IMR-90 (cell line): ENCODE results near the gene TUB. TPM values are rescaled to one million over a fixed set of nuclear protein-coding genes. Genes with fewer than 3 reads are reported as not detected.

Source experiments
- ATAC-seq: fragments of 200-7000 bp; cut with Tn5 transposase; 2 replicates; pipeline ENCODE4 v1.9.1; 2020; ENCODE audit warnings: low read depth, mild to moderate bottlenecking, moderate library complexity
- BruUV-seq: library from RNA; stranded (reverse); fragments of 400-500 nt; replicated peaks from 2 replicates; lab custom pipeline; 2021; lab: Mats Ljungman, UMichigan
- CTCF ChIA-PET: fragments of 300-600 bp; formaldehyde crosslinking; extraction: SDS; loops from one replicate; lab custom pipeline; 2021; ENCODE audit warnings: antibody characterized with exemption; lab: Yijun Ruan, JAX
- POLR2A ChIA-PET: fragments of 300-600 bp; sonication (Branson Sonifier 250); formaldehyde crosslinking; loops from one replicate; lab custom pipeline; 2022; ENCODE audit warnings: antibody characterized with exemption; ENCODE audit not compliant: unreplicated experiment; lab: Charles Lee
- DNase-seq: peaks from one replicate; pipeline ENCODE4 v3.0.0; 2013
- H2AFZ ChIP-seq: replicated peaks from 2 replicates; pipeline ENCODE3; 2013; ENCODE audit warnings: low read length, mild to moderate bottlenecking; ENCODE audit not compliant: poor library complexity
- H2AK5ac ChIP-seq: 2 replicates; pipeline ENCODE4 v1.6.1; 2013; ENCODE audit warnings: low read depth, low read length, inconsistent platforms
- H2AK9ac ChIP-seq: replicated peaks from 2 replicates; pipeline ENCODE3; 2013; ENCODE audit warnings: mild to moderate bottlenecking, low read depth, low read length, moderate library complexity; ENCODE audit not compliant: poor library complexity
- H2BK120ac ChIP-seq: 2 replicates; pipeline ENCODE4 v1.6.1; 2013; ENCODE audit warnings: low read depth, low read length, inconsistent platforms
- H2BK15ac ChIP-seq: 3 replicates; pipeline ENCODE4 v1.6.1; 2013; ENCODE audit warnings: low read depth, low read length, inconsistent platforms
- H2BK20ac ChIP-seq: 2 replicates; pipeline ENCODE4 v1.6.1; 2013; ENCODE audit warnings: low read depth, mild to moderate bottlenecking, inconsistent platforms, low read length, moderate library complexity
- H2BK5ac ChIP-seq: 2 replicates; pipeline ENCODE4 v1.6.1; 2013; ENCODE audit warnings: mild to moderate bottlenecking, low read depth, low read length, inconsistent platforms; ENCODE audit not compliant: poor library complexity, severe bottlenecking
- H3K14ac ChIP-seq: replicated peaks from 2 replicates; pipeline ENCODE4 v1.6.1; 2013; ENCODE audit warnings: low read depth, low read length, inconsistent platforms
- H3K18ac ChIP-seq: 2 replicates; pipeline ENCODE4 v1.6.1; 2013; ENCODE audit warnings: low read depth, low read length, control low read depth
- H3K23ac ChIP-seq: 2 replicates; pipeline ENCODE4 v1.6.1; 2013; ENCODE audit warnings: low read depth, low read length, inconsistent platforms
- H3K27ac ChIP-seq: 2 replicates; pipeline ENCODE4 v1.5.1; 2013; ENCODE audit warnings: mild to moderate bottlenecking, control low read depth, low read length; ENCODE audit not compliant: insufficient read depth
- H3K27me3 ChIP-seq: 2 replicates; pipeline ENCODE4 v1.6.1; 2013; ENCODE audit warnings: low read length; ENCODE audit not compliant: control insufficient read depth, insufficient read depth
- H3K36me3 ChIP-seq: 2 replicates; pipeline ENCODE4 v1.6.1; 2013; ENCODE audit warnings: low read length, mixed read lengths; ENCODE audit not compliant: control insufficient read depth, insufficient read depth
- H3K4ac ChIP-seq: 2 replicates; pipeline ENCODE4 v1.6.1; 2013; ENCODE audit warnings: low read depth, low read length, inconsistent platforms
- H3K4me1 ChIP-seq: 2 replicates; pipeline ENCODE4 v1.6.1; 2013; ENCODE audit warnings: low read length, mixed read lengths; ENCODE audit not compliant: control insufficient read depth, insufficient read depth
- H3K4me2 ChIP-seq: 2 replicates; pipeline ENCODE4 v1.6.1; 2013; ENCODE audit warnings: low read depth, mild to moderate bottlenecking, control low read depth, low read length, moderate library complexity
- H3K4me3 ChIP-seq: 2 replicates; pipeline ENCODE4 v1.5.1; 2013; ENCODE audit warnings: low read depth, mild to moderate bottlenecking, control low read depth, low read length, moderate library complexity; ENCODE audit not compliant: insufficient read depth
- H3K56ac ChIP-seq: 2 replicates; pipeline ENCODE4 v1.6.1; 2013; ENCODE audit warnings: low read length, inconsistent platforms; ENCODE audit not compliant: insufficient read depth; ENCODE audit errors: extremely low read depth
- H3K79me1 ChIP-seq, 2 experiments: 2 replicates each; pipeline ENCODE4 v1.6.1; 2013; ENCODE audit warnings: low read length in 2 of 2, inconsistent platforms in 1 of 2, low read depth in 1 of 2
- H3K9ac ChIP-seq: 2 replicates; pipeline ENCODE4 v1.6.1; 2013; ENCODE audit warnings: low read depth, low read length, control low read depth
- H3K9me1 ChIP-seq: 2 replicates; pipeline ENCODE4 v1.6.1; 2013; ENCODE audit warnings: low read length, inconsistent platforms; ENCODE audit not compliant: insufficient read depth
- H3K9me3 ChIP-seq: 2 replicates; pipeline ENCODE4 v1.6.1; 2013; ENCODE audit warnings: low read length; ENCODE audit not compliant: control insufficient read depth, insufficient read depth
- H4K20me1 ChIP-seq: 2 replicates; pipeline ENCODE4 v1.6.1; 2013; ENCODE audit warnings: low read length, inconsistent platforms; ENCODE audit not compliant: insufficient read depth
- H4K5ac ChIP-seq: 2 replicates; pipeline ENCODE4 v1.6.1; 2013; ENCODE audit warnings: mild to moderate bottlenecking, low read depth, low read length, control low read depth
- H4K8ac ChIP-seq, 2 experiments: 2 replicates each; pipeline ENCODE4 v1.6.1; 2013; ENCODE audit warnings: low read depth in 2 of 2, low read length in 2 of 2, control low read depth in 1 of 2, inconsistent platforms in 1 of 2
- H4K91ac ChIP-seq: 2 replicates; pipeline ENCODE4 v1.6.1; 2013; ENCODE audit warnings: low read depth, low read length, inconsistent platforms; ENCODE audit not compliant: insufficient read depth
- CHD1 ChIP-seq: IDR thresholded peaks from 2 replicates; pipeline ENCODE4 v1.6.1; 2012; ENCODE audit warnings: low read depth, low read length, improper control_type of control experiment
- FOS ChIP-seq: fragments of 150-350 bp; IDR thresholded peaks from 2 replicates; pipeline ENCODE4 v1.6.1; 2016; ENCODE audit warnings: low read depth, low read length
- MAZ ChIP-seq: IDR thresholded peaks from 2 replicates; pipeline ENCODE4 v1.6.1; 2012; ENCODE audit warnings: low read depth, mild to moderate bottlenecking, low read length, improper control_type of control experiment, moderate library complexity, borderline replicate concordance
- RAD21 ChIP-seq: IDR thresholded peaks from 2 replicates; pipeline ENCODE4 v1.6.1; 2012; ENCODE audit warnings: low read length, improper control_type of control experiment
- SMC3 ChIP-seq: fragments of 150-350 bp; IDR thresholded peaks from 2 replicates; pipeline ENCODE4 v1.6.1; 2016; ENCODE audit warnings: low read depth, mild to moderate bottlenecking, antibody characterized with exemption, low read length, moderate library complexity
- WGBS, 2 experiments: methylation state at CpG; one replicate each; pipeline versions ENCODE4 v1.1.5 to v1.1.7; 2013; ENCODE audit warnings: missing lambda C conversion rate in 2 of 2; ENCODE audit not compliant: insufficient read length in 1 of 2; ENCODE audit errors: extremely low coverage in 2 of 2; 5-methylcytosine and 5-hydroxymethylcytosine counted together
- dilution Hi-C: fragments of 300-500 bp; cut with HindIII; formaldehyde crosslinking; loops from one replicate; pipeline ENCODE4 v1.14.3; 2018; ENCODE audit warnings: low sequenced_read_pairs; ENCODE audit not compliant: unreplicated experiment
- in situ Hi-C: fragments of 300-500 bp; cut with MboI; formaldehyde crosslinking; loops from 3 replicates; pipeline ENCODE4 v1.14.3; 2019; ENCODE audit warnings: low sequenced_read_pairs, inconsistent platforms, mixed read lengths
- intact Hi-C: fragments of 100-400 bp; cut with micrococcal nuclease; formaldehyde crosslinking; loops from 2 replicates; pipeline ENCODE4 v1.10.0; 2022
- polyA plus RNA-seq, 3 experiments: library from polyadenylated mRNA; depleted of rRNA; stranded (reverse); fragments of >200 nt; gene quantifications; 2 replicates each; pipeline ENCODE4 v1.2.3, GENCODE V29; 2012; ENCODE audit warnings: low replicate concordance in 1 of 3
- total RNA-seq: library from RNA; depleted of rRNA; stranded (reverse); fragments of >200 nt; gene quantifications from 2 replicates; pipeline ENCODE4 v1.2.3, GENCODE V29; 2012; rRNA removed

TUB gene
- total and polyA plus RNA-seq, 2 of the 4 experiments (the other 2 are of a cell fraction) = 11.8 to 12.9 TPM

DNA sequence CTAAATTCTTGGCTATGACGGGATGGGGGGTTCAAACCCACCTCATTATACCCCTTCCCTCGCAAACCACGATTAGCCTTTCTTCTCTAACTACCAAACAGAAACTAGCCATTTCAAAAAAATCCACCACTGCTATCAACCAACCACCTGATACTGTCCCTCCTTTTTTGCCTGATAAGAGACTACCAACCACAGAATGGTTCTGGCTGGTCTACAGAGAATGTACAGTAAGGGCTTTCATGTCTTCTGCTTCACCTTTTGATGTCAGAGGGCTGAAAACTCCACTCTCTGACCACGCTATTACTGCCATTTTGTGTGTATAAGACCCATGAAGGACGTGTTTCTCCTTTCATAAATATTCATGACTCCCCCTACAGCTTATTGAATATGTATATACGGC, 68.7 kb downstream of the TUB start:
- H3K9ac ChIP-seq = no peak overlapping the region
- H2AFZ ChIP-seq = no peak overlapping the region
- H3K27me3 ChIP-seq = no peaks in the 10 kb centered on the region; the same call in 1 of the 2 replicates
- H3K4me3 ChIP-seq = no peak overlapping the region
- H2BK20ac ChIP-seq = no peak overlapping the region
- no peak overlapping the region for H3K56ac ChIP-seq
- no peak overlapping the region for H4K91ac ChIP-seq
- no peak overlapping the region for H3K4me2 ChIP-seq
- H2BK5ac ChIP-seq = no peak overlapping the region
- H3K14ac ChIP-seq = no peak overlapping the region
- no peak overlapping the region for H2AK5ac ChIP-seq
- ChIA-PET CTCF (interaction anchor here (0.6 kb wide), 1 partner anchor 97 kb away, joined by 4 read pairs; no protein-coding TSS in a partner anchor), POLR2A (no interaction called here)
- no peaks in the 10 kb centered on the region for H3K4me1 ChIP-seq
- H3K9me1 ChIP-seq = no peaks in the 10 kb centered on the region
- no peak overlapping the region for H3K4ac ChIP-seq
- no peak overlapping the region for H3K18ac ChIP-seq
- H3K23ac ChIP-seq = no peak overlapping the region
- no peaks in the 10 kb centered on the region for H3K79me1 ChIP-seq
- H4K8ac ChIP-seq = no peak overlapping the region
- intact Hi-C loops (no loop called here), in situ Hi-C loops (no loop called here), dilution Hi-C loops (no loop called here)
- H2AK9ac ChIP-seq = no peak overlapping the region
- WGBS, 2 experiments = 83% methylated on average over 1 of the region's 6 CpGs; no CpG with 5 or more reads in 1 of the 2 experiments
- no peaks in the 10 kb centered on the region for H3K9me3 ChIP-seq
- H4K5ac ChIP-seq = no peak overlapping the region
- BruUV-seq = no TSS peak
- DNase-seq (no peak), ATAC-seq (no peak)
- no peak overlapping the region for H2BK15ac ChIP-seq
- H4K20me1 ChIP-seq = no peaks in the 10 kb centered on the region
- no peak overlapping the region for H3K27ac ChIP-seq
- H3K36me3 ChIP-seq = no peaks in the 10 kb centered on the region
- no peak for TF ChIP-seq FOS
- no peak for TF ChIP-seq RAD21
- no peak for TF ChIP-seq SMC3
- no peak for TF ChIP-seq CHD1
- TF ChIP-seq MAZ = no peak
- H2BK120ac ChIP-seq = no peak overlapping the region

Other genes starting within 250 kb of the TUB start
- gene OR10A6, start 149.9 kb upstream of the TUB start, total RNA-seq = not detected in 2 replicates
- 0.14 and 0.19 TPM in 2 replicates for gene OR10A6, start 149.9 kb upstream of the TUB start, polyA plus RNA-seq (2012; rRNA removed)
- under 0.01 TPM in 1 of 2 replicates, not detected in the other for gene OR10A3, start 139.5 kb upstream of the TUB start, total RNA-seq
- gene OR10A3, start 139.5 kb upstream of the TUB start, polyA plus RNA-seq (2012; rRNA removed) = 0.03 and 0.13 TPM in 2 replicates
- gene NLRP10, start 115.8 kb upstream of the TUB start, total RNA-seq = 25.6 and 36.7 TPM in 2 replicates
- gene NLRP10, start 115.8 kb upstream of the TUB start, polyA plus RNA-seq (2012; rRNA removed) = 5.8 and 6.5 TPM in 2 replicates
- gene EIF3F, start 93.9 kb upstream of the TUB start, total RNA-seq = 279 and 308 TPM in 2 replicates
- gene EIF3F, start 93.9 kb upstream of the TUB start, polyA plus RNA-seq (2012; rRNA removed) = 271 and 306 TPM in 2 replicates
- not detected in 2 replicates for gene RIC3, start 87.8 kb downstream of the TUB start, total RNA-seq
- gene RIC3, start 87.8 kb downstream of the TUB start, polyA plus RNA-seq (2012; rRNA removed) = not detected in 2 replicates
- gene LMO1, start 182.7 kb downstream of the TUB start, total RNA-seq = not detected in 2 replicates
- not detected in 2 replicates for gene LMO1, start 182.7 kb downstream of the TUB start, polyA plus RNA-seq (2012; rRNA removed)